GM18868 (cell line): Measurements from ENCODE around the gene EMC7.
A peak's percentile ranks its signal among the peaks of the same experiment; 100 is the strongest.

ENCODE experiments used
- ATAC-seq: cut with Tn5 transposase; IDR thresholded peaks from one replicate; pipeline ENCODE4 v1.9.1; 2021; ENCODE audit warnings: mild to moderate bottlenecking, moderate library complexity; ENCODE audit not compliant: unreplicated experiment

Gene EMC7

DNA sequence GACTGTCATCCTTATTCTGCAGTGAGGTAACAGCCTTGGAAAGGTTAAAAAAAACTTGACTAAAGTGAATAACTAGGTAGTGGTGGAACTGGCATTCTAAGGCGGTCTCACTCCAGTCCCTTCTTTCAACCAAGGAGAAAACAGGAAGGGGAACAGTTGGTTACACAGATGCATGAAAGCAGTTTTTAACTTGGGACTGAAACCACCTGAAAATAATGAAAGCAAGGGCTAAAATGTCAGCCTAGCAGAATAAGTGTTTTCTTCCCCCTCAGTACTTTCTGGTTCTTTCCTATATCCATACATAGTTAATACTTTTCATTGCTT is 61.9 kb downstream of the EMC7 start:
- peak; percentile 10 for ATAC-seq

GRCh38 chr15:34038871-34039789 is 62.5 kb downstream of the EMC7 start, which contains the start of gene AVEN:
Gene AVEN (minus strand): TSS chr15:34039204. CDS start chr15:34039046, 158 bp downstream.
- peak; percentile 46 for ATAC-seq

GRCh38 chr15:34038023-34038870 is 63.4 kb downstream of the EMC7 start:
- peak; percentile 63 for ATAC-seq
